Measurements from ENCODE around the gene FAM136A.
"Not testable (repeated sequence)": the region's sequence is repeated elsewhere in the genome, so short reads cannot be mapped to it uniquely, and the experiment has no call there.

The FAM136A gene

DNA sequence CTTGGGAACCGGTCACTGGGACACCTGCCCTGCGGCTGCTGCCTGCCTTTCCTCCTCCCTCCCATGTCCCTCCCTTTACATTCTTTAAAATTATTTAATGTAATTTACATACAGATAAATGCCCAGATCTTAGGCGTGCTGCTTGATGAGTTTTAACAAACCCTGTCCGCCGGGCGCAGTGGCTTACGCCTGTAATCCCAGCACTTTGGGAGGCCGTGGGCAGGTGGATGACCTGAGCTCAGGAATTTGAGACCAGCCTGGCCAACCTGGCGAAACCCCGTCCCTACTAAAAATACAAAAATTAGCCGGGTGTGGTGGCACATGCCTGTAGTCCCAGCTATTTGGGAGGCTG, 304 bp upstream of the FAM136A start:
- not testable (repeated sequence) for H3K27ac ChIP-seq
- TF ChIP-seq, protein P1, sequence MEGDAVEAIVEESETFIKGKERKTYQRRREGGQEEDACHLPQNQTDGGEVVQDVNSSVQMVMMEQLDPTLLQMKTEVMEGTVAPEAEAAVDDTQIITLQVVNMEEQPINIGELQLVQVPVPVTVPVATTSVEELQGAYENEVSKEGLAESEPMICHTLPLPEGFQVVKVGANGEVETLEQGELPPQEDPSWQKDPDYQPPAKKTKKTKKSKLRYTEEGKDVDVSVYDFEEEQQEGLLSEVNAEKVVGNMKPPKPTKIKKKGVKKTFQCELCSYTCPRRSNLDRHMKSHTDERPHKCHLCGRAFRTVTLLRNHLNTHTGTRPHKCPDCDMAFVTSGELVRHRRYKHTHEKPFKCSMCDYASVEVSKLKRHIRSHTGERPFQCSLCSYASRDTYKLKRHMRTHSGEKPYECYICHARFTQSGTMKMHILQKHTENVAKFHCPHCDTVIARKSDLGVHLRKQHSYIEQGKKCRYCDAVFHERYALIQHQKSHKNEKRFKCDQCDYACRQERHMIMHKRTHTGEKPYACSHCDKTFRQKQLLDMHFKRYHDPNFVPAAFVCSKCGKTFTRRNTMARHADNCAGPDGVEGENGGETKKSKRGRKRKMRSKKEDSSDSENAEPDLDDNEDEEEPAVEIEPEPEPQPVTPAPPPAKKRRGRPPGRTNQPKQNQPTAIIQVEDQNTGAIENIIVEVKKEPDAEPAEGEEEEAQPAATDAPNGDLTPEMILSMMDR (IDR thresholded peaks at IDR 0.05) = peak; percentile 51

DNA sequence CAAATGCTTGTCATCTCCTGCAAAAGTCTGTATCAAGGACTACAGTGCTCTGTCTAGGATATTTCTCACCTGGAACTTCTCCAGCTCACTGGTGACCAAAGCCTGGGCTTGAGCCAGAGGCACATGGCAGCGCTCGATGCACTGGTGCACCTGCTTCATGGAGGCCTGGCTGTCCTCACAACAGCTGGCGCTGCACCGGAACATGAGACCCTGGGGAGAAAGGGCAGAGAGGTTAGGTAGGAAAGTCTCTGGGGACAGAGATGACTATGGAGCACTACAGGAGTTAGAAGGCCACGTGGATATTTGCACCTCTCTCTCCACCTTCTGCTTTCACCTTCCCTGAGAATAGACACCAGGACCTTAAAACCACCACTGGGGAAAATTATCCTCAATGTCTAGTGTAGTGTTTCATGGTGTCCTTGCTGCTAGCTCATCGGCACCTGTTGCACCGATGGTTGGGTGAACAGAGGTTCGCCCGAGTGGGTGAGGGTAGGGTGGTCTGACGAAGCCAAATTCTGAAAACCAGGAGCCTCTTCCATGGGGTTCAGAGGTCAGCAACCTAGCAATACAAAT, 1.0 kb downstream of the FAM136A start:
- peak overlapping the region; percentile 82 for H3K27ac ChIP-seq
- TF ChIP-seq, protein P1 (IDR thresholded peaks at IDR 0.05) = peak; percentile 8
- no peak for TF ChIP-seq ZFX (IDR thresholded peaks at IDR 0.05; ENCODE audit: borderline replicate concordance)

DNA sequence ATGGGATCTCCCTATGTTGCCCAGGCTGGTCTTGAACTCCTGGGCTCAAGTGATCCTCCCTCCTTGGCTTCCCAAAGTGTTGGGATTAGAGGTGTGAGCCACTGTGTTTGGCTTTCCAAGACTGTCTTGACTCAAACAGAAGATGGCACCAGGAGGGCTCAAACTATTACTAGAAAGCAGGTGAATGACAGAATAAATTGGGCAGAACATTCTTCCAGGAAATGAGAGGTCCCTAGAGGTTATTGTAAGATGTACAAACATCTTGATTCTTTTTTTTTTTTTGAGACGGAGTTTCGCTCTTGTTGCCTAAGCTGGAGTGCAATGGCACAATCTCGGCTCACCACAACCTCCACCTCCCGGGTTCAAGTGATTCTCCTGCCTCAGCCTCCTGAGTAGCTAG, 4.0 kb downstream of the FAM136A start:
- not testable (repeated sequence) for H3K27ac ChIP-seq

DNA sequence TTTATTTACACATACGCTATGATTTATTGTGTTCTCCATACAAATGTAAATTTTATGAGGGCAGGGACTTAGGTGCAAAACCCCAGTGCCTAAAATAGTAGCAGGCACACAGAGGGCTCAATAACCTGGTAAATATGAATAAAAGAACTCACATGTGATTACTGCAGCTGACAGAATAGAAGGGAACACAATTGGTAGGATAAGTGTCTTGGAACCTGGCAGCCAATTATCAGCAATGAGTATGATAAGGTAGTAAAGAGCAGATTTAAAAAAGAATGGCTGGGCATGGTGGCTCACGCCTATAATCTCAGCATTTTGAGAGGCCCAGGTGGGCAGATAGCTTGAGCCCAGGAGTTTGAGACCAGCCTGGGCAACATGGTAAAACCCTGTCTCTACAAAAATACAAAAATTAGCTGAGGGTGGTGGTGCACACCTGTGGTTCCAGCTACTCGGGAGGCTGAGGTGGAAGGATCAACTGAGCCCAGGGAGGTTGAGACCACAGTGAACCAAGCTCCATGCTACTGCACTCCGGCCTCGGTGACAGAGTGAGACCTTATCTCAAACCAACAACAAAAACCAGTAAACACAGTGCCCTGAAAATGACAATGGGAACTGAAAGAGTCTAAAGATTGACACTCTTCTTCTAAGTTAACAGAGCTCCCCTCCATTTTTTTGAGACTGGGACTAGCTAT, 18.2 kb downstream of the FAM136A start:
- TF ChIP-seq ZFX (IDR thresholded peaks at IDR 0.05; ENCODE audit: borderline replicate concordance) = no peak
- TF ChIP-seq, protein P1 (IDR thresholded peaks at IDR 0.05) = no peak
- H3K27ac ChIP-seq = no peak overlapping the region

DNA sequence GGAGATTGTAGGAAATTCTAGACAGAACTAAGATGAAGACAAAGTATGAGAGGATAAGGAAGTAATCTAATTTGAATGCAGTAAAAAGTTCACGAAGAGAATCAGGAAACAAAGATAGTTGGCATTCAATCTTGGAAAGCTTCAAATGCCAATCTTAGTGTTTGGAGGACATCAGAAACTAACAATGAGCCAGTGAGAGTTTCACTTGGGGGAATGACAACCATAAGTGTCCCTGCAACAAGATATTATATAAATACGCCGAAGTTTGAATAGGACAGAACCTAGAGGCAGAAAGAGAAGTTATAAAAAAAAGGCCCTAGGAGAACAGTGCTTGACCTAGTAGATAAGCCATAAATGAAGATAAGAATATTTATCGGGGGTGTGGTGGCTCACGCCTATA, 19.4 kb downstream of the FAM136A start:
- TF ChIP-seq, protein P1 (IDR thresholded peaks at IDR 0.05) = no peak
- no peak for TF ChIP-seq ZFX (IDR thresholded peaks at IDR 0.05; ENCODE audit: borderline replicate concordance)

DNA sequence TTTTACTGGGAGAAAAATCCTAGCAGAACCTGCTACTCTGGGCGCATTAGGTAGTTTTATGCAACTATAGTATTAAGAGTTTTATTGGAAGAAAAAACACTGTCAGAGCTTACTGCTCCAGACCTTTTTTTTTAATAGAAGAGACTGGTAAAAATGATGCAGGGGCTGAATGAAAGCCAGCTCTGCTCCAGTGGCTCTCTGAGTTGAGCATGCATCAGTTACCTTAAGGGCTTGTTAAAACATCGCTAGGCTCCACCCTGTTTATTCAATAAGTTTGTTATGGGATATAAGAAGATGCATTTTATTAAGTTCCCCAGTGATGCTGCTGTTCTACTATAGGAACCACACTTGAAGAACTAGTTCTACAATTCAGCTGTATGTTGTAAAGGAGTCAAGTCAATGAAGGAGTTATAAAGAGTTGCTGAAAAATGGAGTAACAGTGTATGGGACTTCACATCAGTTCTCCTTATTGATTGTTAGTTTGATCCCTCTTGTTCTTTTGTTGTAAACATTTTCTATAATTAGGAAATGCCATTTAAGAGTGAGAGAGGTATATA, 21.5 kb downstream of the FAM136A start:
- H3K27ac ChIP-seq = no peak overlapping the region
- no peak for TF ChIP-seq ZFX (IDR thresholded peaks at IDR 0.05; ENCODE audit: borderline replicate concordance)
- TF ChIP-seq, protein P1 (IDR thresholded peaks at IDR 0.05) = no peak

More for the DNA sequence above, 19.4 kb downstream of the FAM136A start:
- H3K27ac ChIP-seq = no peak overlapping the region

DNA sequence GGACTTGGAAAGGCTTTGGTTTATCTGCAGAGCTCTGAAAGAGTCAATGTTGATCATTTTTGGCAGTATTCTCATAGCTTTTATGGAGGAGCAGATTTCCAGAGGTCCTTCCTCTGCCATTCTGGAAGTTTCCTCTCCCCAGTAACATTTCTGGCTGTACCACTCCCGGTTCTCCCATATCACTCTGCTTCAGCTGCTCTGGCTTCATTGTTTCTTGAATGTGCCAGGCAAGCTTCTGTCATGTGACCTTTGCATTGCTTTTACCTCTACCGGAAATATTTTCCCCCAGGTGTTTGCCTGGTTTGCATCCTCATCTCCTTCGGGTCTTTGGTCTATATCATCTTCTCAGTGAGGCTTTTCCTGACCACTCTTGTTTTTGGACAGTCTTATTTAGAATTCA, 31.5 kb downstream of the FAM136A start:
- H3K27ac ChIP-seq = no peak overlapping the region

DNA sequence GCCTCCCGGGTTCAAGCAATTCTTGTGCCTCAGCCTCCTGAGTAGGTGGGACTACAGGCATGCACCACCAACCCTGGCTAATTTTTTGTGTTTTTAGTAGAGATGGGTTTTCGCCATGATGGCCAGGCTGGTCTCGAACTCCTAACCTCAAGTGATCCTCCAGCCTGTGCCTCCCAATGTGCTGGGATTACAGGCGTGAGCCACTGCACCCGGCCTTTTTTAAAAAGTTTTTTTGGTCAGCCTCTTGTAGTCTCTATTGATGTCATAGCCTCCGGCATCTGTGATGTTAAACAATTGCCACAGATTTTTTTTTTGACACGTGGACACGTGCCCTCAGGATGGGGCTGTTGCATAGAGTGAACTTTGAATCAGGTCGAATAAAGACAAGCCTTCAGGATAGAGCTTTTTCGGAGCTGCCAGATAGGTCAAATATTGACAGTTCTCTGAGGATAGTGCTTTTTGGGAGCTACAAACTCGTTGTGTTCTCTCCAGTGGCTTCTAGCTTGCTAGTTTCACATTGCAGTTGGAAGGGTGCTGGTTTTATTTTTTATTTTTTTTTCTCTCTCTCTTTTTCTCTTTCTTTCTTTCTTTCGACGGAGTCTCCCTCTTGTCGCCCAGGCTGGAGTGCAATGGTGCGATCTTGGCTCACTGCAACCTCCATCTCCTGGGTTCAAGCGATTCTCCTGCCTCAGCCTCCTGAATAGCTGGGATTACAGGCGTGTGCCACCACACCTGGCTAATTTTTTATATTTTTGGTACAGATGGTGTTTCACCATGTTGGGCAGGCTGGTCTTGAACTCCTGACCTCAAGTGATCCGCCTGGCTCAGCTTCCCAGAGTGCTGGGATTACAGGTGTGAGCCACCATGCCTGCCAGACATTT, 32.2 kb downstream of the FAM136A start:
- not testable (repeated sequence) for H3K27ac ChIP-seq

More for the DNA sequence above, 31.5 kb downstream of the FAM136A start:
- TF ChIP-seq, protein P1 (IDR thresholded peaks at IDR 0.05) = no peak
- no peak for TF ChIP-seq ZFX (IDR thresholded peaks at IDR 0.05; ENCODE audit: borderline replicate concordance)

DNA sequence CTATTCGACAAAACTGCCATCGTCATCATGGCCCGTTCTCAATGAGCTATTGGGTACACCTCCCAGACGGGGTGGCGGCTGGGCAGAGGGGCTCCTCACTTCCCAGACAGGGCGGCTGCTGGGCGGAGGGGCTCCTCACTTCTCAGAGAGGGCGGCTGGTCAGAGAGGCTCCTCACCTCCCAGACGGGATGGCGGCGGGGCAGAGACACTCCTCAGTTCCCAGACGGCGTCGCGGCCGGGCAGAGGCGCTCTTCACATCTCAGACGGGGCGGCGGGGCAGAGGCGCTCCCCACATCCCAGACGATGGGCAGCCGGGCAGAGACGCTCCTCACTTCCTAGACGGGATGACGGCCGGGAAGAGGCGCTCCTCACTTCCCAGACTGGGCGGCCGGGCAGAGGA, 34.9 kb downstream of the FAM136A start:
- H3K27ac ChIP-seq = not testable (repeated sequence)

Measured in 22Rv1 (cell line).